IMR-90 (cell line): ENCODE results near the gene OPA3. TPM values are rescaled to one million over a fixed set of nuclear protein-coding genes. Genes with fewer than 3 reads are reported as not detected.

Experiments used
- ATAC-seq: fragments of 200-7000 bp; cut with Tn5 transposase; 2 replicates; pipeline ENCODE4 v1.9.1; 2020; ENCODE audit warnings: low read depth, mild to moderate bottlenecking, moderate library complexity
- BruUV-seq: library from RNA; stranded (reverse); fragments of 400-500 nt; replicated peaks from 2 replicates; lab custom pipeline; 2021; lab: Mats Ljungman, UMichigan
- CTCF ChIA-PET: fragments of 300-600 bp; formaldehyde crosslinking; extraction: SDS; loops from one replicate; lab custom pipeline; 2021; ENCODE audit warnings: antibody characterized with exemption; lab: Yijun Ruan, JAX
- POLR2A ChIA-PET: fragments of 300-600 bp; sonication (Branson Sonifier 250); formaldehyde crosslinking; loops from one replicate; lab custom pipeline; 2022; ENCODE audit warnings: antibody characterized with exemption; ENCODE audit not compliant: unreplicated experiment; lab: Charles Lee
- DNase-seq: peaks from one replicate; pipeline ENCODE4 v3.0.0; 2013
- H2AFZ ChIP-seq: replicated peaks from 2 replicates; pipeline ENCODE3; 2013; ENCODE audit warnings: low read length, mild to moderate bottlenecking; ENCODE audit not compliant: poor library complexity
- H2AK5ac ChIP-seq: 2 replicates; pipeline ENCODE4 v1.6.1; 2013; ENCODE audit warnings: low read depth, low read length, inconsistent platforms
- H2AK9ac ChIP-seq: replicated peaks from 2 replicates; pipeline ENCODE3; 2013; ENCODE audit warnings: mild to moderate bottlenecking, low read depth, low read length, moderate library complexity; ENCODE audit not compliant: poor library complexity
- H2BK120ac ChIP-seq: 2 replicates; pipeline ENCODE4 v1.6.1; 2013; ENCODE audit warnings: low read depth, low read length, inconsistent platforms
- H2BK15ac ChIP-seq: 3 replicates; pipeline ENCODE4 v1.6.1; 2013; ENCODE audit warnings: low read depth, low read length, inconsistent platforms
- H2BK20ac ChIP-seq: 2 replicates; pipeline ENCODE4 v1.6.1; 2013; ENCODE audit warnings: low read depth, mild to moderate bottlenecking, inconsistent platforms, low read length, moderate library complexity
- H2BK5ac ChIP-seq: 2 replicates; pipeline ENCODE4 v1.6.1; 2013; ENCODE audit warnings: mild to moderate bottlenecking, low read depth, low read length, inconsistent platforms; ENCODE audit not compliant: poor library complexity, severe bottlenecking
- H3K14ac ChIP-seq: replicated peaks from 2 replicates; pipeline ENCODE4 v1.6.1; 2013; ENCODE audit warnings: low read depth, low read length, inconsistent platforms
- H3K18ac ChIP-seq: 2 replicates; pipeline ENCODE4 v1.6.1; 2013; ENCODE audit warnings: low read depth, low read length, control low read depth
- H3K23ac ChIP-seq: 2 replicates; pipeline ENCODE4 v1.6.1; 2013; ENCODE audit warnings: low read depth, low read length, inconsistent platforms
- H3K27ac ChIP-seq: 2 replicates; pipeline ENCODE4 v1.5.1; 2013; ENCODE audit warnings: mild to moderate bottlenecking, control low read depth, low read length; ENCODE audit not compliant: insufficient read depth
- H3K27me3 ChIP-seq: 2 replicates; pipeline ENCODE4 v1.6.1; 2013; ENCODE audit warnings: low read length; ENCODE audit not compliant: control insufficient read depth, insufficient read depth
- H3K36me3 ChIP-seq: 2 replicates; pipeline ENCODE4 v1.6.1; 2013; ENCODE audit warnings: low read length, mixed read lengths; ENCODE audit not compliant: control insufficient read depth, insufficient read depth
- H3K4ac ChIP-seq: 2 replicates; pipeline ENCODE4 v1.6.1; 2013; ENCODE audit warnings: low read depth, low read length, inconsistent platforms
- H3K4me1 ChIP-seq: 2 replicates; pipeline ENCODE4 v1.6.1; 2013; ENCODE audit warnings: low read length, mixed read lengths; ENCODE audit not compliant: control insufficient read depth, insufficient read depth
- H3K4me2 ChIP-seq: 2 replicates; pipeline ENCODE4 v1.6.1; 2013; ENCODE audit warnings: low read depth, mild to moderate bottlenecking, control low read depth, low read length, moderate library complexity
- H3K4me3 ChIP-seq: 2 replicates; pipeline ENCODE4 v1.5.1; 2013; ENCODE audit warnings: low read depth, mild to moderate bottlenecking, control low read depth, low read length, moderate library complexity; ENCODE audit not compliant: insufficient read depth
- H3K56ac ChIP-seq: 2 replicates; pipeline ENCODE4 v1.6.1; 2013; ENCODE audit warnings: low read length, inconsistent platforms; ENCODE audit not compliant: insufficient read depth; ENCODE audit errors: extremely low read depth
- H3K79me1 ChIP-seq, 2 experiments: 2 replicates each; pipeline ENCODE4 v1.6.1; 2013; ENCODE audit warnings: low read length in 2 of 2, inconsistent platforms in 1 of 2, low read depth in 1 of 2
- H3K9ac ChIP-seq: 2 replicates; pipeline ENCODE4 v1.6.1; 2013; ENCODE audit warnings: low read depth, low read length, control low read depth
- H3K9me1 ChIP-seq: 2 replicates; pipeline ENCODE4 v1.6.1; 2013; ENCODE audit warnings: low read length, inconsistent platforms; ENCODE audit not compliant: insufficient read depth
- H3K9me3 ChIP-seq: 2 replicates; pipeline ENCODE4 v1.6.1; 2013; ENCODE audit warnings: low read length; ENCODE audit not compliant: control insufficient read depth, insufficient read depth
- H4K20me1 ChIP-seq: 2 replicates; pipeline ENCODE4 v1.6.1; 2013; ENCODE audit warnings: low read length, inconsistent platforms; ENCODE audit not compliant: insufficient read depth
- H4K5ac ChIP-seq: 2 replicates; pipeline ENCODE4 v1.6.1; 2013; ENCODE audit warnings: mild to moderate bottlenecking, low read depth, low read length, control low read depth
- H4K8ac ChIP-seq, 2 experiments: 2 replicates each; pipeline ENCODE4 v1.6.1; 2013; ENCODE audit warnings: low read depth in 2 of 2, low read length in 2 of 2, control low read depth in 1 of 2, inconsistent platforms in 1 of 2
- H4K91ac ChIP-seq: 2 replicates; pipeline ENCODE4 v1.6.1; 2013; ENCODE audit warnings: low read depth, low read length, inconsistent platforms; ENCODE audit not compliant: insufficient read depth
- CEBPB ChIP-seq: IDR thresholded peaks from 2 replicates; pipeline ENCODE4 v1.6.1; 2012; ENCODE audit warnings: low read depth, low read length, improper control_type of control experiment
- CHD1 ChIP-seq: IDR thresholded peaks from 2 replicates; pipeline ENCODE4 v1.6.1; 2012; ENCODE audit warnings: low read depth, low read length, improper control_type of control experiment
- FOS ChIP-seq: fragments of 150-350 bp; IDR thresholded peaks from 2 replicates; pipeline ENCODE4 v1.6.1; 2016; ENCODE audit warnings: low read depth, low read length
- MAFK ChIP-seq: IDR thresholded peaks from 2 replicates; pipeline ENCODE4 v1.6.1; 2012; ENCODE audit warnings: low read depth, low read length, improper control_type of control experiment
- MAZ ChIP-seq: IDR thresholded peaks from 2 replicates; pipeline ENCODE4 v1.6.1; 2012; ENCODE audit warnings: low read depth, mild to moderate bottlenecking, low read length, improper control_type of control experiment, moderate library complexity, borderline replicate concordance
- NFE2L2 ChIP-seq: fragments of 150-350 bp; IDR thresholded peaks from 2 replicates; pipeline ENCODE4 v1.6.1; 2016; ENCODE audit warnings: low read depth, mild to moderate bottlenecking, low read length
- POLR2A ChIP-seq: IDR thresholded peaks from 2 replicates; pipeline ENCODE4 v1.6.1; 2012; ENCODE audit warnings: mild to moderate bottlenecking, low read depth, low read length
- RAD21 ChIP-seq: IDR thresholded peaks from 2 replicates; pipeline ENCODE4 v1.6.1; 2012; ENCODE audit warnings: low read length, improper control_type of control experiment
- SMC3 ChIP-seq: fragments of 150-350 bp; IDR thresholded peaks from 2 replicates; pipeline ENCODE4 v1.6.1; 2016; ENCODE audit warnings: low read depth, mild to moderate bottlenecking, antibody characterized with exemption, low read length, moderate library complexity
- WGBS, 2 experiments: methylation state at CpG; one replicate each; pipeline versions ENCODE4 v1.1.5 to v1.1.7; 2013; ENCODE audit warnings: missing lambda C conversion rate in 2 of 2; ENCODE audit not compliant: insufficient read length in 1 of 2; ENCODE audit errors: extremely low coverage in 2 of 2; 5-methylcytosine and 5-hydroxymethylcytosine counted together
- dilution Hi-C: fragments of 300-500 bp; cut with HindIII; formaldehyde crosslinking; loops from one replicate; pipeline ENCODE4 v1.14.3; 2018; ENCODE audit warnings: low sequenced_read_pairs; ENCODE audit not compliant: unreplicated experiment
- in situ Hi-C: fragments of 300-500 bp; cut with MboI; formaldehyde crosslinking; loops from 3 replicates; pipeline ENCODE4 v1.14.3; 2019; ENCODE audit warnings: low sequenced_read_pairs, inconsistent platforms, mixed read lengths
- intact Hi-C: fragments of 100-400 bp; cut with micrococcal nuclease; formaldehyde crosslinking; loops from 2 replicates; pipeline ENCODE4 v1.10.0; 2022
- polyA plus RNA-seq, 3 experiments: library from polyadenylated mRNA; depleted of rRNA; stranded (reverse); fragments of >200 nt; gene quantifications; 2 replicates each; pipeline ENCODE4 v1.2.3, GENCODE V29; 2012; ENCODE audit warnings: low replicate concordance in 1 of 3
- total RNA-seq: library from RNA; depleted of rRNA; stranded (reverse); fragments of >200 nt; gene quantifications from 2 replicates; pipeline ENCODE4 v1.2.3, GENCODE V29; 2012
- TF ChIP-seq, protein P1 (sequence below): fragments of 150-350 bp; IDR thresholded peaks from 2 replicates; pipeline ENCODE4 v1.6.1; 2017; ENCODE audit warnings: mild to moderate bottlenecking, antibody characterized with exemption, low read length, low read depth

OPA3 gene
- total and polyA plus RNA-seq, 2 of the 4 experiments (the other 2 are of a cell fraction): 5.2 to 9.6 TPM

DNA sequence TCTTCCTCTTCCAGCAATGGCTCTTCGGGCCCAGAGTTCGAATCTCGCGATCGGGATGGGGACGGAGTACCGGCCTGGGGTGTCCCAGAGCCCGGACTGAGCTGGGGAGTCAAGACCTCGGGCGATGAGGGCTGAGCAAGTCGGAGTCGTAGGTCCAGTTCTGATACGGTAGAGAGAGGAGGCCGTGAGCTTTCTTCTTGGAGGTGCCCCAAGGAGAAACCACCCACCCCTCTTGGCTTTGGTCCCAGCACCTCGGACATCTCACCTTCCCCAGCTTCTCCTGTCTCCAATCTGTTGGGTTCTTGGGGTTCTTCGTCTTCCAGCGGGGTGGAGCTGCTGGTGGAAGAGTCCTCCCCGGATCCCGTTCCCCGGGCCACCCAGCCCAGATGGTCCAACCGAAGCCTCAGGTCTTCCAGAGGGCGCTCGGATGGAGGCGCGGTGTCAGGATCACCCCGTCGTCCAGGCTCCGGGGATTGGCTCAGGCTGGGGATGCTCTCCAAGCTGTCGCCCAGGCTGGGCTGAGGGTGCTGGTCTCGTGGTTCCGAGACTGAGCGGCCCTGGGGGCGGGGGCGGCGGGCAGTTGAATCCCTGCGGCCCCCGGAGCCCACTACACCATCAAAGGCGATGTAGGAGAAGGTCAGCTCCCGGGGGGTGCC is 90.2 kb downstream of the OPA3 start:
- no peak for TF ChIP-seq RAD21
- no peak for TF ChIP-seq POLR2A
- no peak for TF ChIP-seq CEBPB
- TF ChIP-seq CHD1: no peak
- TF ChIP-seq MAZ: no peak
- no peak for TF ChIP-seq NFE2L2
- no peak for TF ChIP-seq SMC3
- TF ChIP-seq FOS: no peak
- TF ChIP-seq, protein P1, sequence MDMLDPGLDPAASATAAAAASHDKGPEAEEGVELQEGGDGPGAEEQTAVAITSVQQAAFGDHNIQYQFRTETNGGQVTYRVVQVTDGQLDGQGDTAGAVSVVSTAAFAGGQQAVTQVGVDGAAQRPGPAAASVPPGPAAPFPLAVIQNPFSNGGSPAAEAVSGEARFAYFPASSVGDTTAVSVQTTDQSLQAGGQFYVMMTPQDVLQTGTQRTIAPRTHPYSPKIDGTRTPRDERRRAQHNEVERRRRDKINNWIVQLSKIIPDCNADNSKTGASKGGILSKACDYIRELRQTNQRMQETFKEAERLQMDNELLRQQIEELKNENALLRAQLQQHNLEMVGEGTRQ: no peak
- no peak for TF ChIP-seq MAFK
- H4K91ac ChIP-seq: no peak overlapping the region
- dilution Hi-C loops (no loop called here), intact Hi-C loops (no loop called here), in situ Hi-C loops (no loop called here)
- H3K14ac ChIP-seq: no peak overlapping the region
- ChIA-PET POLR2A (no interaction called here), CTCF (interaction anchor here (2.7 kb wide), 1 partner anchor 9 kb away, joined by 8 read pairs; no protein-coding TSS in a partner anchor)
- H3K9me3 ChIP-seq: no peaks in the 10 kb centered on the region
- no peaks in the 10 kb centered on the region for H3K4me1 ChIP-seq
- H2BK5ac ChIP-seq: no peak overlapping the region
- H2AK5ac ChIP-seq: no peak overlapping the region
- no peak overlapping the region for H2AK9ac ChIP-seq
- DNase-seq: no peak
- H4K8ac ChIP-seq: no peak overlapping the region
- no peak overlapping the region for H3K4me2 ChIP-seq
- peaks cover 6% of the 10 kb centered on the region for H3K9me1 ChIP-seq
- no peak overlapping the region for H3K4ac ChIP-seq
- no peaks in the 10 kb centered on the region for H3K36me3 ChIP-seq
- no peak overlapping the region for H3K4me3 ChIP-seq
- H3K23ac ChIP-seq: no peak overlapping the region
- peaks cover 0 to 10% of the 10 kb centered on the region in 2 experiments; a peak in 1 of 4 replicates for H3K79me1 ChIP-seq
- H4K5ac ChIP-seq: no peak overlapping the region
- no peak overlapping the region for H2BK15ac ChIP-seq
- H3K18ac ChIP-seq: no peak overlapping the region
- no peak overlapping the region for H2AFZ ChIP-seq
- no peak overlapping the region for H3K27ac ChIP-seq
- no peak overlapping the region for H2BK120ac ChIP-seq
- no peak for ATAC-seq
- H3K27me3 ChIP-seq: peaks cover 4% of the 10 kb centered on the region; the same call in 1 of the 2 replicates
- BruUV-seq: no TSS peak
- H4K20me1 ChIP-seq: peaks cover 3% of the 10 kb centered on the region; the same call in 1 of the 2 replicates
- H3K9ac ChIP-seq: no peak overlapping the region
- no peak overlapping the region for H2BK20ac ChIP-seq
- H3K56ac ChIP-seq: no peak overlapping the region
- 100% methylated on average over 2 of the region's 39 CpGs; no CpG with 5 or more reads in 1 of the 2 experiments for WGBS, 2 experiments
